Retinal pigment epithelial cell (primary cell): Measurements from ENCODE around the gene FGD2.
A peak's percentile ranks its signal among the peaks of the same experiment; 100 is the strongest.
"Not testable (repeated sequence)": the region's sequence is repeated elsewhere in the genome, so short reads cannot be mapped to it uniquely, and the experiment has no call there.

ENCODE experiments used
- DNase-seq: peaks from one replicate; pipeline ENCODE4 v3.0.0-alpha.2; 2010; ENCODE audit warnings: low read depth
- H3K4me3 ChIP-seq: 2 replicates; pipeline ENCODE4 v1.5.1; 2011; ENCODE audit warnings: mild to moderate bottlenecking, low read length, control low read depth, moderate library complexity
- TF ChIP-seq, protein P1 (sequence below): conservative IDR thresholded peaks from 2 replicates; pipeline ENCODE4 v1.5.1; 2011; ENCODE audit warnings: low read depth, low read length, control low read depth, inconsistent platforms

The FGD2 gene

DNA sequence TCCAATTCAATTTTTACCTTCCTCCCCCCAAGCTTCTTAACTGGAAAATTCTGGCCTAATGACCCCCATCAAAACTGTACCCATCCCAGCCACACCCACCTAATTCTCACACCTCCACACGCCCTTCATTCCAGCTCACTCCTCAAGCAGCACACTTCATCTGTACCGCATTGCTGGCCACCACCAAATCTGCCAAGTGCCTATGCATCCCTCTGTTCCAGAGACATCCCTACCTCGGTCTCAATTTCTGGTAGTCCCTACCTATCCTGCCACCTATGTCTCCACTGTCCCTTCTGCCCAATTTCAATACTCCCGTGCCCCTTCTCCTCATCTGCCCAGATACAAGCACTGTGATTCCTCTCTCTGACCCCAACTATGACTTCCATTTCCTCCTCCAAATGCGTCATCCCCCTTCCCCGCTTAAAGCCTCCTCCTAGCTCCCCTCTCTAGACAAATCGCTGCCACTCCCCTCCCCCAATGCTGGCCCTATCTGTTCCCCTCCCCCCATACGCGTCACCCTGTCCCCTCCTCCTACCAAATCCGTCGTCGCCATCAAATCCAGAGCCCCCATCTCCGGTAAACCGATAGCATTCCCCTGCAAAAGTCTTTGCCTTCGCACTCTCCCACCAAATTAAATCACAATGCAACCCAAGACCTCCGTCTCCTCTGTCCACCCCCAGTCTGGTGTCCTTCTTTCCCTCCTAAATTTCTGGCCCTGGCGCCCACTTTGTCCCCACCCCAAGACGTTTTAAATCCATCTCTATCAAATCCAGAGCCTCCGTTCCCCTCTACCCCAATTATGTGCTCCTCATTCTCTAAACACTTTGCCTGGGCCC is 20.7 kb upstream of the FGD2 start:
- TF ChIP-seq, protein P1, sequence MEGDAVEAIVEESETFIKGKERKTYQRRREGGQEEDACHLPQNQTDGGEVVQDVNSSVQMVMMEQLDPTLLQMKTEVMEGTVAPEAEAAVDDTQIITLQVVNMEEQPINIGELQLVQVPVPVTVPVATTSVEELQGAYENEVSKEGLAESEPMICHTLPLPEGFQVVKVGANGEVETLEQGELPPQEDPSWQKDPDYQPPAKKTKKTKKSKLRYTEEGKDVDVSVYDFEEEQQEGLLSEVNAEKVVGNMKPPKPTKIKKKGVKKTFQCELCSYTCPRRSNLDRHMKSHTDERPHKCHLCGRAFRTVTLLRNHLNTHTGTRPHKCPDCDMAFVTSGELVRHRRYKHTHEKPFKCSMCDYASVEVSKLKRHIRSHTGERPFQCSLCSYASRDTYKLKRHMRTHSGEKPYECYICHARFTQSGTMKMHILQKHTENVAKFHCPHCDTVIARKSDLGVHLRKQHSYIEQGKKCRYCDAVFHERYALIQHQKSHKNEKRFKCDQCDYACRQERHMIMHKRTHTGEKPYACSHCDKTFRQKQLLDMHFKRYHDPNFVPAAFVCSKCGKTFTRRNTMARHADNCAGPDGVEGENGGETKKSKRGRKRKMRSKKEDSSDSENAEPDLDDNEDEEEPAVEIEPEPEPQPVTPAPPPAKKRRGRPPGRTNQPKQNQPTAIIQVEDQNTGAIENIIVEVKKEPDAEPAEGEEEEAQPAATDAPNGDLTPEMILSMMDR: no peak
- DNase-seq: no peak
- H3K4me3 ChIP-seq: peak overlapping the region; percentile 95

GRCh38 chr6:36985417-36985807 is 20.0 kb upstream of the FGD2 start:
- no peak for DNase-seq
- TF ChIP-seq, protein P1: no peak
- H3K4me3 ChIP-seq: peak overlapping the region; percentile 95

- TF ChIP-seq, protein P1: no peak
- H3K4me3 ChIP-seq: peak within 1 kb of the TSS; percentile 95
Measured at GRCh38 chr6:36985808-36986703, 19.4 kb upstream of the FGD2 start, which contains the start of gene MTCH1. TSS of gene MTCH1 (minus strand) at chr6:36986196. CDS start at chr6:36986173, 23 bp downstream.

GRCh38 chr6:36986704-36987047 is 18.8 kb upstream of the FGD2 start:
- TF ChIP-seq, protein P1: no peak
- H3K4me3 ChIP-seq: peak overlapping the region; percentile 70
- DNase-seq: no peak

More at GRCh38 chr6:36985808-36986703, 19.4 kb upstream of the FGD2 start, which contains the start of gene MTCH1:
- peak; percentile 56 for DNase-seq

- H3K4me3 ChIP-seq: no peak overlapping the region
- TF ChIP-seq, protein P1: no peak
- DNase-seq: no peak
Measured at GRCh38 chr6:36989264-36989663, 16.2 kb upstream of the FGD2 start.

DNA sequence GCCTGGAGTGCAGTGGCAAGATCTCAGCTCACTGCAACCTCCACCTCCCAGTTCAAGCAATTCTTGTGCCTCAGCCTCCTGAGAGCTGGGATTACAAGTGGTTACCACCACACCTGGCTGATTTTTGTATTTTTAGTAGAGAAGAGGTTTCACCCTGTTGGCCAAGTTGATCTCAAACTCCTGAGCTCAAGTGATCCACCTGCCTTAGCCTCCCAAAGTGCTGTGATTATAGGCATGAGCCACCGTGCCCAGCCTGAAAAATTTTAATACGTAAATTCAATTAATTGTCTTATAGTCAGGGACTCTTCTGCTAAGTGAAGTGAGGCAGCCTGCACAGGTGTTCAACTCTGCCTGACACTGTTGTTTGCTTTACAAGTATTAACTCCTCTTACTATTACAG is 15.1 kb upstream of the FGD2 start:
- not testable (repeated sequence) for DNase-seq, H3K4me3 ChIP-seq
